ENCODE results near the gene DDX51. TPM values are rescaled to one million over a fixed set of nuclear protein-coding genes. Genes with fewer than 3 reads are reported as not detected.

DDX51 gene
- total RNA-seq, 3 donors from 2014 or later (not counting 1 experiment from before 2014, with no cell fraction given) = 39.5 to 55.9 (median 54.2) TPM

GRCh38 chr12:132188451-132188901, 44.4 kb upstream of the DDX51 start:
- H3K27me3 ChIP-seq (ENCODE audit: control insufficient read depth, insufficient read depth, low read length) = no peaks in the 10 kb centered on the region
- 93% methylated on average over 21 of the region's 21 CpGs for WGBS (ENCODE audit: insufficient coverage)
- no peak overlapping the region for H3K4me3 ChIP-seq (ENCODE audit: low read length)
- peak overlapping the region in 1 of 2 donors; percentile 11 for H3K27ac Mint-ChIP-seq
- H3K4me1 Mint-ChIP-seq = peaks cover 27 to 28% of the 10 kb centered on the region in 2 donors
- H3K27me3 Mint-ChIP-seq (ENCODE audit: low read depth in 2 of 2) = peaks cover 0 to 1% of the 10 kb centered on the region in 2 donors
- peaks cover 0 to 6% of the 10 kb centered on the region in 2 donors for H3K9me3 Mint-ChIP-seq
- no peak for TF ChIP-seq CTCF (IDR thresholded peaks at IDR 0.05)
- H3K9me3 ChIP-seq (ENCODE audit: control insufficient read depth, insufficient read depth, low read length) = peaks cover 3% of the 10 kb centered on the region
- peaks cover 53% of the 10 kb centered on the region for H3K4me1 ChIP-seq (ENCODE audit: control insufficient read depth, insufficient read depth, low read length)
- no peaks in the 10 kb centered on the region for H3K36me3 ChIP-seq (ENCODE audit: control insufficient read depth, insufficient read depth, low read length)
- no peak overlapping the region for H3K27ac ChIP-seq (ENCODE audit: low read length)
- DNase-seq (no peak), ATAC-seq (no peak)
- no peaks in the 10 kb centered on the region for H3K36me3 Mint-ChIP-seq
- H3K4me3 Mint-ChIP-seq = peak overlapping the region; percentile 64
- intact Hi-C loops (cut with micrococcal nuclease) = loop anchor here (5.0 kb wide), 1 partner anchor 36 kb away; no protein-coding TSS in a partner anchor

GRCh38 chr12:132187646-132188450, 43.7 kb upstream of the DDX51 start:
- peaks cover 53% of the 10 kb centered on the region for H3K4me1 ChIP-seq (ENCODE audit: control insufficient read depth, insufficient read depth, low read length)
- 95% methylated on average over 35 of the region's 35 CpGs for WGBS (ENCODE audit: insufficient coverage)
- no peak for TF ChIP-seq CTCF (IDR thresholded peaks at IDR 0.05)
- no peak for ATAC-seq
- intact Hi-C loops (cut with micrococcal nuclease) = loop anchor here (5.0 kb wide), 1 partner anchor 36 kb away; no protein-coding TSS in a partner anchor
- peak in 1 of 2 donors; percentile 30 for DNase-seq
- Mint-ChIP-seq H3K9me3 (peaks cover 0 to 6% of the 10 kb centered on the region in 2 donors), H3K4me3 (peak overlapping the region; percentile 77), H3K36me3 (no peaks in the 10 kb centered on the region), H3K4me1 (peaks cover 27 to 28% of the 10 kb centered on the region in 2 donors), H3K27me3 (ENCODE audit: low read depth in 2 of 2) (peaks cover 0 to 5% of the 10 kb centered on the region in 2 donors), H3K27ac (peak overlapping the region in 1 of 2 donors; percentile 11)
- no peaks in the 10 kb centered on the region for H3K9me3 ChIP-seq (ENCODE audit: control insufficient read depth, insufficient read depth, low read length)
- H3K27me3 ChIP-seq (ENCODE audit: control insufficient read depth, insufficient read depth, low read length) = no peaks in the 10 kb centered on the region
- no peak overlapping the region for H3K4me3 ChIP-seq (ENCODE audit: low read length)
- H3K36me3 ChIP-seq (ENCODE audit: control insufficient read depth, insufficient read depth, low read length) = no peaks in the 10 kb centered on the region
- no peak overlapping the region for H3K27ac ChIP-seq (ENCODE audit: low read length)

- peaks cover 0 to 8% of the 10 kb centered on the region in 2 donors for H3K27me3 Mint-ChIP-seq (ENCODE audit: low read depth in 2 of 2)
- H3K36me3 Mint-ChIP-seq = no peaks in the 10 kb centered on the region
- H3K4me3 Mint-ChIP-seq = peak overlapping the region; percentile 77
- peaks cover 0 to 6% of the 10 kb centered on the region in 2 donors for H3K9me3 Mint-ChIP-seq
- peak in 1 of 2 donors; percentile 64 for DNase-seq
- no peaks in the 10 kb centered on the region for H3K27me3 ChIP-seq (ENCODE audit: control insufficient read depth, insufficient read depth, low read length)
- H3K4me1 ChIP-seq (ENCODE audit: control insufficient read depth, insufficient read depth, low read length) = peaks cover 53% of the 10 kb centered on the region
- intact Hi-C loops (cut with micrococcal nuclease) = loop anchor here (5.0 kb wide), 1 partner anchor 35 kb away; no protein-coding TSS in a partner anchor
- H3K4me3 ChIP-seq (ENCODE audit: low read length) = no peak overlapping the region
- peak overlapping the region in 1 of 2 donors; percentile 54 for H3K27ac Mint-ChIP-seq
- no peak for TF ChIP-seq CTCF (IDR thresholded peaks at IDR 0.05)
- H3K9me3 ChIP-seq (ENCODE audit: control insufficient read depth, insufficient read depth, low read length) = no peaks in the 10 kb centered on the region
- peaks cover 27 to 28% of the 10 kb centered on the region in 2 donors for H3K4me1 Mint-ChIP-seq
- ATAC-seq = no peak
- WGBS (ENCODE audit: insufficient coverage) = 79% methylated on average over 39 of the region's 39 CpGs
- H3K27ac ChIP-seq (ENCODE audit: low read length) = peak overlapping the region; percentile 79
- no peaks in the 10 kb centered on the region for H3K36me3 ChIP-seq (ENCODE audit: control insufficient read depth, insufficient read depth, low read length)
Measured at GRCh38 chr12:132186857-132187620, 42.9 kb upstream of the DDX51 start.
